Trophoblast cell (in vitro differentiated cells and primary cell): ENCODE data around the gene BANF2.

Experiments used
- DNase-seq, 2 donors: peaks; one replicate each; pipeline ENCODE4 v3.0.0-alpha.2; 2016
- H2AFZ ChIP-seq: 2 replicates; pipeline ENCODE4 v1.6.1; 2013; ENCODE audit warnings: low read length, moderate library complexity, mild to moderate bottlenecking; ENCODE audit not compliant: insufficient read depth, poor library complexity
- H2AK5ac ChIP-seq: 2 replicates; pipeline ENCODE4 v1.6.1; 2013; ENCODE audit warnings: mild to moderate bottlenecking, low read length
- H2BK120ac ChIP-seq: 2 replicates; pipeline ENCODE4 v1.6.1; 2013; ENCODE audit warnings: low read length, mild to moderate bottlenecking, moderate library complexity; ENCODE audit not compliant: insufficient read depth, poor library complexity
- H2BK12ac ChIP-seq: 2 replicates; pipeline ENCODE4 v1.6.1; 2013; ENCODE audit warnings: mild to moderate bottlenecking, low read length, moderate library complexity
- H2BK5ac ChIP-seq: 2 replicates; pipeline ENCODE4 v1.6.1; 2013; ENCODE audit warnings: low read length, low read depth, moderate library complexity, mild to moderate bottlenecking; ENCODE audit not compliant: poor library complexity
- H3K14ac ChIP-seq: 2 replicates; pipeline ENCODE4 v1.6.1; 2013; ENCODE audit warnings: mild to moderate bottlenecking, low read length
- H3K18ac ChIP-seq: 2 replicates; pipeline ENCODE4 v1.6.1; 2013; ENCODE audit warnings: mild to moderate bottlenecking, low read length
- H3K23ac ChIP-seq: 2 replicates; pipeline ENCODE4 v1.6.1; 2013; ENCODE audit warnings: low read length
- H3K27ac ChIP-seq: 2 replicates; pipeline ENCODE4 v1.5.1; 2013; ENCODE audit warnings: low read depth, mild to moderate bottlenecking, inconsistent platforms, low read length, moderate library complexity
- H3K27me3 ChIP-seq: 2 replicates; pipeline ENCODE4 v1.6.1; 2013; ENCODE audit warnings: inconsistent platforms, mild to moderate bottlenecking, low read length, moderate library complexity; ENCODE audit not compliant: insufficient read depth
- H3K36me3 ChIP-seq, 2 experiments: 1 replicate in 1 of 2; 2 replicates in 1 of 2; pipeline ENCODE4 v1.6.1; 2013; ENCODE audit warnings: low read length in 2 of 2, mild to moderate bottlenecking in 2 of 2, moderate library complexity in 1 of 2; ENCODE audit not compliant: insufficient read depth in 2 of 2, control insufficient read depth in 1 of 2
- H3K4ac ChIP-seq: 2 replicates; pipeline ENCODE4 v1.6.1; 2013; ENCODE audit warnings: low read depth, mild to moderate bottlenecking, low read length, moderate library complexity
- H3K4me1 ChIP-seq, 2 experiments: 1 replicate in 1 of 2; 2 replicates in 1 of 2; pipeline ENCODE4 v1.6.1; 2013; ENCODE audit warnings: low read length in 2 of 2, mild to moderate bottlenecking in 2 of 2, moderate library complexity in 1 of 2; ENCODE audit not compliant: insufficient read depth in 2 of 2, control insufficient read depth in 1 of 2
- H3K4me2 ChIP-seq: 2 replicates; pipeline ENCODE4 v1.6.1; 2013; ENCODE audit warnings: inconsistent platforms, mild to moderate bottlenecking, low read length, moderate library complexity
- H3K4me3 ChIP-seq: 2 replicates; pipeline ENCODE4 v1.5.1; 2013; ENCODE audit warnings: mild to moderate bottlenecking, low read depth, low read length, inconsistent platforms
- H3K79me1 ChIP-seq: one replicate; pipeline ENCODE4 v1.6.1; 2013; ENCODE audit warnings: low read length
- H3K79me2 ChIP-seq: 2 replicates; pipeline ENCODE4 v1.6.1; 2013; ENCODE audit warnings: low read length, mild to moderate bottlenecking; ENCODE audit not compliant: control insufficient read depth, insufficient read depth, poor library complexity
- H3K9ac ChIP-seq: 2 replicates; pipeline ENCODE4 v1.6.1; 2013; ENCODE audit warnings: mild to moderate bottlenecking, low read length
- H3K9me3 ChIP-seq: 2 replicates; pipeline ENCODE4 v1.6.1; 2013; ENCODE audit warnings: low read depth, mild to moderate bottlenecking, control low read depth, inconsistent platforms, low read length; ENCODE audit not compliant: insufficient read depth
- H4K12ac ChIP-seq: 2 replicates; pipeline ENCODE4 v1.6.1; 2013; ENCODE audit warnings: low read depth, mild to moderate bottlenecking, low read length, moderate library complexity
- H4K8ac ChIP-seq: 2 replicates; pipeline ENCODE4 v1.6.1; 2013; ENCODE audit warnings: low read depth, mild to moderate bottlenecking, low read length, moderate library complexity
- H4K91ac ChIP-seq: one replicate; pipeline ENCODE4 v1.6.1; 2013; ENCODE audit warnings: low read depth, mild to moderate bottlenecking, low read length, moderate library complexity
- WGBS: extraction: QIAGEN DNeasy Blood & Tissue Kit; methylation state at CpG from one replicate; pipeline ENCODE4 v1.1.7; 2013; ENCODE audit warnings: missing lambda C conversion rate; ENCODE audit not compliant: insufficient read length, insufficient coverage; ENCODE audit errors: extremely low coverage; 5-methylcytosine and 5-hydroxymethylcytosine counted together

The BANF2 gene

DNA sequence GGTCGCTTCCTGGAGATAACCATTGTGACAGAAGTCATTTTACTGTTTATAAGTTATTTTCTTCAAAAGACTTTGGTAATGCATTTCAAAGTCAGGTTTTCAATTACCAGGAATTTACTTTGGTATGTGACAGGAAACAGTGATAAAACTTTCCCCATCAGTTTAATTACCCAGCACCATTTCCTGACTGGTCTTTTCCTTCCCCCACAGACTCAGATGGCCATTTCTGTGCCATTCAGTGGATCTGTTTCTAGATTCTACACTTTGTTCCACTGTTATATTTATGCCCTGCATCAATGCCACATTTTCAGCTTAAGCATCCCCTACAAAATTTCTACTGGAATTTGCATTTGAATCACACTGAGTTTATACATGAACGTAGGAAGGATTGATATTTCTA is 34.0 kb upstream of the BANF2 start:
- no CpG with 5 or more reads among the region's 2 CpGs for WGBS
- Histone ChIP-seq H3K9ac (no peak overlapping the region), H3K4me2 (no peak overlapping the region), H3K27ac (no peak overlapping the region), H3K23ac (no peak overlapping the region), H3K4me3 (no peak overlapping the region), H4K91ac (no peak overlapping the region), H2AFZ (no peak overlapping the region), H2BK5ac (no peak overlapping the region), H4K12ac (no peak overlapping the region), H3K9me3 (no peaks in the 10 kb centered on the region), H3K79me1 (no peaks in the 10 kb centered on the region), H4K8ac (no peak overlapping the region), H2AK5ac (no peak overlapping the region), H3K36me3 (peaks cover 2 to 10% of the 10 kb centered on the region in 2 experiments), H2BK12ac (no peak overlapping the region), H3K27me3 (no peaks in the 10 kb centered on the region), H3K79me2 (peaks cover 2% of the 10 kb centered on the region), H3K14ac (no peak overlapping the region), H2BK120ac (no peak overlapping the region), H3K18ac (no peak overlapping the region), H3K4ac (no peak overlapping the region), H3K4me1 (peaks cover 0 to 2% of the 10 kb centered on the region in 2 experiments)
- no peak for DNase-seq

DNA sequence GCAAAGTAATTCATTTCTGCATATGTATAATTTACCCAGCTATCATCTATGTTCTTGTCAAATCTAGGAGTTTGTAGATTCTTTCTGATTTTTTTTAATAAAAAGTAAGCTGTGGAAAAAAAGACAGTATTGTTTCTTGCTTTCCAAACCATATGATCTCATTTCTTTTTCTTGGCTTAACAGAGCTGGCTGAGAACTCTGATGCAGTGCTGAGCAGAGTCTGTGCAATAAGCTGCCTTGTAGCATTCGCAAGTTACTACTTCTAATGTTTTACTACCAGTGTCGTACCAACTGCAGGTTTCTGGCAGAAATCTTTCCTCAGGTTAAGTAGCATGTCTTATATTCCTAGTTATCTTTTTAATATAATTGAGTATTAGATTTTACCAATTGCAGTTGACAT is 33.3 kb upstream of the BANF2 start:
- Histone ChIP-seq H3K27me3 (no peaks in the 10 kb centered on the region), H3K18ac (no peak overlapping the region), H3K27ac (no peak overlapping the region), H3K14ac (no peak overlapping the region), H4K91ac (no peak overlapping the region), H2BK12ac (no peak overlapping the region), H3K4me3 (no peak overlapping the region), H3K23ac (no peak overlapping the region), H2BK120ac (no peak overlapping the region), H3K79me1 (no peaks in the 10 kb centered on the region), H2AFZ (no peak overlapping the region), H3K36me3 (peaks cover 5 to 11% of the 10 kb centered on the region in 2 experiments), H3K9me3 (no peaks in the 10 kb centered on the region), H4K8ac (no peak overlapping the region), H3K9ac (no peak overlapping the region), H3K79me2 (peaks cover 2% of the 10 kb centered on the region), H4K12ac (no peak overlapping the region), H2BK5ac (no peak overlapping the region), H3K4ac (no peak overlapping the region), H2AK5ac (no peak overlapping the region), H3K4me2 (no peak overlapping the region), H3K4me1 (peaks cover 0 to 2% of the 10 kb centered on the region in 2 experiments)
- no CpG with 5 or more reads among the region's 2 CpGs for WGBS
- DNase-seq = no peak

DNA sequence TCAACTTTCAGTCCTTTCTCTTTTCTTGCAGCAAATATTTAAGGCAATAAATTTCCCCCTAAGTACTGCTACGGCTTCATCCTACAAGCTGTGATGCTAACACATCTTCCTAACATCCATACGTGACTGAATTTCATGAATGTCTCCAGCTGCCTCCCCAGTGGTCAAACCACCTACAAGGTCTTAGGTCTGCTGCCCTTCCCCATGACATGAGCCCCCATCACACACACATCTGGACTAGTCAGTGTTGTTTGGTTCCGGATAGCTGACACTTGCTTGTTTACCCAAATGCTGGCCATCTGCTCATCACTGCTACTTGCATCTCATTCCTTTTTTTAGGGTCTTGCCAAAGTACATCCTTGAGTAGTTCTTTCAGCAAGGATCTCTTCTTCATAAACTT is 32.3 kb upstream of the BANF2 start:
- no peak overlapping the region for H2BK120ac ChIP-seq
- no peak overlapping the region for H2BK5ac ChIP-seq
- H3K4me3 ChIP-seq = no peak overlapping the region
- H3K4me2 ChIP-seq = no peak overlapping the region
- H3K4me1 ChIP-seq = peaks cover 0 to 2% of the 10 kb centered on the region in 2 experiments
- H3K36me3 ChIP-seq = peaks cover 7 to 16% of the 10 kb centered on the region in 2 experiments
- WGBS = no CpG with 5 or more reads among the region's 3 CpGs
- no peaks in the 10 kb centered on the region for H3K79me1 ChIP-seq
- no peak overlapping the region for H3K9ac ChIP-seq
- peak overlapping the region; percentile 85 for H3K23ac ChIP-seq
- no peak overlapping the region for H4K8ac ChIP-seq
- H3K18ac ChIP-seq = no peak overlapping the region
- no peak overlapping the region for H4K91ac ChIP-seq
- H3K27me3 ChIP-seq = no peaks in the 10 kb centered on the region
- H4K12ac ChIP-seq = no peak overlapping the region
- no peak for DNase-seq
- peaks cover 2% of the 10 kb centered on the region for H3K79me2 ChIP-seq
- no peak overlapping the region for H3K14ac ChIP-seq
- no peak overlapping the region for H2AFZ ChIP-seq
- H2BK12ac ChIP-seq = no peak overlapping the region
- H3K27ac ChIP-seq = no peak overlapping the region
- H3K9me3 ChIP-seq = no peaks in the 10 kb centered on the region
- no peak overlapping the region for H3K4ac ChIP-seq
- no peak overlapping the region for H2AK5ac ChIP-seq

DNA sequence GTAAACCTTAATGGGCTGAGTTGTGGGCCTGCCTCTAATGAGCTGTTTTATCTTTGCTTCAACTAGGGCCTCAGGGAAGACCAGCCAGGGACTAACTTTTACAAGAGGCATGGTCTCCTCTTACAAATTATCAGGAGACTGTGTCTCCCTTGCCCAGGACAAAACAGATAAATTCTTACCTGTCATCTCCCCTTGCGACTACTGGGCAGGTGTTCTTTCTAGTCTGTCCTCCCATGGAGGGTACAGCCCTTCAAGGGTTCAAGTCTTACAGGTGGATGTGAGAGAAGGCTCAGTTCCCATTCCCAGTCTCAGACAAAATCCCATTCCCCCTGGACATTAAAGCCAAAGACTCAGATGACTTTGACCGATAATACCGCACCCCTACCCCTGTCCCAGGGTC is 31.3 kb upstream of the BANF2 start:
- H3K9me3 ChIP-seq = no peaks in the 10 kb centered on the region
- H4K12ac ChIP-seq = no peak overlapping the region
- DNase-seq = no peak
- no peak overlapping the region for H3K4me2 ChIP-seq
- H3K27me3 ChIP-seq = no peaks in the 10 kb centered on the region
- peaks cover 7 to 19% of the 10 kb centered on the region in 2 experiments for H3K36me3 ChIP-seq
- no peak overlapping the region for H4K91ac ChIP-seq
- H3K9ac ChIP-seq = no peak overlapping the region
- peaks cover 0 to 2% of the 10 kb centered on the region in 2 experiments for H3K4me1 ChIP-seq
- H2BK12ac ChIP-seq = no peak overlapping the region
- H3K23ac ChIP-seq = no peak overlapping the region
- H3K14ac ChIP-seq = no peak overlapping the region
- no peak overlapping the region for H4K8ac ChIP-seq
- no peaks in the 10 kb centered on the region for H3K79me1 ChIP-seq
- no peak overlapping the region for H2AFZ ChIP-seq
- no peak overlapping the region for H2BK120ac ChIP-seq
- no peak overlapping the region for H2AK5ac ChIP-seq
- no peak overlapping the region for H2BK5ac ChIP-seq
- no CpG with 5 or more reads among the region's 3 CpGs for whole genome bisulfite sequencing
- H3K4me3 ChIP-seq = no peak overlapping the region
- no peak overlapping the region for H3K18ac ChIP-seq
- no peak overlapping the region for H3K27ac ChIP-seq
- H3K79me2 ChIP-seq = peaks cover 2% of the 10 kb centered on the region
- H3K4ac ChIP-seq = peak overlapping the region; percentile 64
